GM21576 (cell line): ENCODE results near the gene SLC9A9.
"Not testable (repeated sequence)": the region's sequence is repeated elsewhere in the genome, so short reads cannot be mapped to it uniquely, and the experiment has no call there.

Experiments used
- ATAC-seq: cut with Tn5 transposase; IDR thresholded peaks from one replicate; pipeline ENCODE4 v1.9.1; 2021; ENCODE audit warnings: mild to moderate bottlenecking, moderate library complexity; ENCODE audit not compliant: unreplicated experiment

SLC9A9 gene

DNA sequence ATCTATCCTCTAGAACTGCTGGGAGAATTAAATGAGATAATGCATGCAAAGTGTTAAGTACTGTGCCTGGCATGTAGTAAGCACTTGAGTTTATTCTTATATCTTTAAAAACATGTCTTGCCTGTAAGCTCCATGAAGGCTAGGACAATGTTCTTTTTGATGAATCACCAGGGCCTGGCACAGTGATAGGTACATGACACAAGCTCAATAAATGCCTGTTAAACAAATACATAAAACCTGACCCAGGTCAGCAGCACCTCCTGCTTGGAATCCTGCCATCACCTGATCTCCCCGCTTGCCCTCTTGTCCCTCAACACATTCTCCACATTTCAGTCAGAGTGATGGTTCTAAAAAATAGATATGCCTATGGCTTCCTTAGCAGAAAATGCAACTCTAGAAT lies 541.9 kb downstream of the SLC9A9 start:
- no peak for ATAC-seq

DNA sequence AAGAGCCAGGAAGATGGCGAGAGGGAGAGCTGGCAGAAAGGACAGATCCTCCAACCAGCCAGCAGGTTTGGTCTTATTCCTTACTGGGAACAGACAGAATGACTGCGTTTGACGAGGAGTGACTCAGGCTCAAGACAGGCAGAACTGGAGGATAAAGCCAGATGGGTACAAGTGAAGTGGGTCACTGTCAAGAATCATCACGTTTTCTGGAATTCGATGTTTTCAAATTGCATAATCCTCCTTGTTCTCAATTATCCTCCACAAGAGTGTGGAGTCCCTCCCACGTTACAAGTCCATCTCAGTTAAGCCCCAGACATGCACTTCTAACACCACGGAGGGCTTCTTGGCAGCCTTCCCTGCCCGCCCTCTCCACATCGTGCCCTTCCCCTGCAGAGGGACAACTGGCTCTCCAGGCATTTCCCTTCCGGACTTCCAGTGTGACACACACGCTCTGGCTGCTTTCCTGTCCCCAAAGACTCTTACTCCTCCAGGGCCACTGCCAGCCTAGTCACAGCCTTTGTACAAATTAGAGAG lies 545.6 kb downstream of the SLC9A9 start:
- ATAC-seq = no peak

DNA sequence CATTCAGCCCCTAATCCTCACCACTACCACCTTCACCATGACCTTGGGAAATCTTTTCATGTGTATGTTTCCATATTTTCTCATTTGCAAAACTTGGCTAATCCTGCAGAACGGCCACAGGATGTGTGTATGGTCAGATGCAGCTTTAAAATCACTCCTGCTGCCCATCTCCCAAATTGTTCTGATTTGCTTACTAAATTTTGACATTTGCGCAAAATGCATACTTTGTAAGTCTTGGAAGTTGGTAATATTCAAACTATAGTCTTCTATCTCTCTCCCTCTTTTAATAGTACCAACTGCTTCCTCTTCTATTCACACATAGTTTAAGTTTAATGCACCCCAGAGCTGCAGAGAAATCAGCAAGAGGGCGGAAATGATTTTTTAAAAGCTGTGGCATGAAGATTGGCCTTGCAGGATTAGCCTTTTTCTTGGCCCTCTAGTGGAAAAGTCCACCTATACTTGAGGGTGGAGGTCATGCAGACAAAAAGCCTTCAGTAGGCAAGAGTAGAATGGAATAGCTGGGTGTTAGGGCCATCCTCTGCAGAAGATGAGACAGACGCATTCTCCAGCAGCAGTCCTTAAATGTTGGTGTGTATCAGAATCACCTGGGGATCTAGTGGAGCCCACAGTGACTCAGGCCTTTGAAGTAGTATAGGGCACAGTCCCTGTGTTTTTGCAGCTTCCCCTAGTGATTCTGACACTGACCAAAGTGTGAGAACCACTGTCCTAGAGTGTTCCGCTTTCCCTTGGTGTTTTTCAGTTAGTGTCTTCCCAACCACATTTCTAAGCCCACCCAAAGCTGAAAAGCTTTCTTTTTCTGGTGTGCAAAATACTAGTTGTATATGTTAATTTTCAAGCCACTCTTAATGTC lies 547.0 kb downstream of the SLC9A9 start:
- no peak for ATAC-seq

DNA sequence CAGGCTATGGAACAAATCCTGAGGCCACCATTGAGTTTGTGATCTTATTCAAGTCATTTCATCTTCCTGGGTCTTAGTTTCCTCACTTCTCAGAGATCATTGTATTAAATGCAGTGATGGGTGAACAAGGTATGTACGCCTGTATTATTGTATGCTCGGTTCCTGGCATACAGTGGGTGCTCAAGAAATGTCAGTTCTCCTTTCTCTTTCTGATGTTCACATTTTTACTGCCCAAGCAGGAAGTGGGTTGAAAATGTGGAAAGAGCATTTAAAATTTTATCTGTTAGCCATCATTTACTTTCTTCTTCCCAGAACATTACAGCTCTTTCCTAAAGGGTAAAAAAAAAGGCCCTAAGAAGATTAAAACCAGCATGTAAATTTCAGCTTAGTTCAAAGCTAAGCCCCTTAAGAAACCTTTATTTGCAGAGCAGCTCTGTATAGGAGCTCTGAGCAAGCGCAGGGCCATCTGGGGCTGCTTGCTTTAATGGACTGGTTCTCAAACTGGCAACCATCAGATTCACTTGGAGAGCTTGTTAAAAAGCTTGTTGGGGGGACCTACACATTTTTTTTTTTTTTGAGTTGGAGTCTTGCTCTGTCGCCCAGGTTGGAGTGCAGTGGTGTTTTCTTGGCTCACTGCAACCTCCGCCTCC lies 549.3 kb downstream of the SLC9A9 start:
- no peak for ATAC-seq

DNA sequence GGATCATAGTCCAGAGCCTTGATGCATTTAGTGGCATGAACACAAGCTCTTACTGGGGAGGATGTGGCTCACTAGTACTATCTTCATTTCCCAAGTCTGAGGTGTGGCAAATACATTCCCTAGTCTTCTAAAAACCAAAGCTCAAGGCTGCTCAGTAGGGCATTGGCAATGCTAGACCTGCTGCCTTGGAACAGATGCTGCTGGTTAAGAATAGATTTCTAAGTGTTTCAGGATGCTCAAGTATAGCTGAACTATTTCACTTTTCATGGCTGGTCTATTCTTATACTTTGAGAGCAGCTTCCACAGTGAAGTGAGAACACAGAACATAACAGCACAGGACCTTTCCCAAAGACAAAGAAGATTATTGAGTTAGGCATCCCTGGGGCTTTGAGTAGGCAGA lies 549.9 kb downstream of the SLC9A9 start:
- no peak for ATAC-seq

DNA sequence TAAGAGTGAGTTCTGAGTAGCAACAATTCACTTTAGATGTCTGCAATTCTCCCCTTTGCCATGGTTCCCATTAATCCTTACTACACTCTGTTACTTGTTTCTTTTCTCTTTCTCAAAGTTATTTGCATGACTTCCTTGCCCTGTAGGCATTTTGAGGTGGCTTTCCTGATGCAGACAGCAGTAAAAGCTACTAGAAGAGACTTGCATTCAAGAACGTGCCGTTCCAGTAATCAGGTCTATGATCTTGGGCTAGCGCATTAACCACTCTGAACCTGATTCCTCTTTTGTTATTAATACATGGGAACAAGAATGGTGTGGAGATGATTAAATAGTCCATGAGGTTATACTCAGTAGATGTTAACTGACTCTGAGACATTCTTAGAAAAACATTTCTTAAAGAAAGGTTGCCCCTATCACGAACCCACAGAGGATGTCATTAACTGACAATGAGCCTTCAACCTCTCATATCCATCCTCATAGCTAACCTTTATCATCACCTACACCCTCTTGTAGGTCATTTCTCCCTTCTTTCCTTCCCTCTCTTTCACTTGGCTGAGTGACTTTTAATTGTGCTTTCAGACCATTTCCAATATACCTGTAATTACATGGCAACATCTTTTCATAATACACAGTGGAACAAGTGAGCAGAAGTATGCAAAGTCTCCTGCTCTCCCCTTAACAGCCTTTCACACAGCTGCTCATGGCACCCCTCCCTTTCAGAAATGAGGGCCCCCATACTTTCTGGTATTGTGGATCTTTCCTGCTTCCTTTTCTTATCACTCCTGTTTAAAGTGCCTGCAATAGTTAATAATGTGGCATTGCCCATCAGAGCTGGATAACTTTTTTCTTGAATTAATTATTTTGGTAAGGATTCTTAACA lies 552.8 kb downstream of the SLC9A9 start:
- no peak for ATAC-seq

DNA sequence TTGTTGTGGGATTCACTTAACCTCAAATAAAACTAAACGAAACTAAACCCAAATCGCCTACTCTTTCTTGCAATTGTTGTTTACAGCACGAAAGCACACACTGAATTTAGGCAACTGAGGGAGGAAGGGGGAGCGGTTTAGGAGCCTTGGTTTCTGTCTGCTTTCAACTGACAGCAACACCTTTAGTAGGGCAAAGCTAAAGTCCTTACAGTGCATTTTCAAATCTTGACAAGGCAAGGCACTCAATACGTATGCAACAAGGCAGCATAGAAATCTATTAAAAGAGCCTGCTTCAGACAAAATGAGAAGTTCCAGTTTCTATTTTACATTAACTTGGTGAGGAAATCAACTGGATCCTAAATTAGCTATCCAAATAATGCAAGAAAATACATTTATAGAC lies 554.1 kb downstream of the SLC9A9 start:
- ATAC-seq = peak; percentile 66

DNA sequence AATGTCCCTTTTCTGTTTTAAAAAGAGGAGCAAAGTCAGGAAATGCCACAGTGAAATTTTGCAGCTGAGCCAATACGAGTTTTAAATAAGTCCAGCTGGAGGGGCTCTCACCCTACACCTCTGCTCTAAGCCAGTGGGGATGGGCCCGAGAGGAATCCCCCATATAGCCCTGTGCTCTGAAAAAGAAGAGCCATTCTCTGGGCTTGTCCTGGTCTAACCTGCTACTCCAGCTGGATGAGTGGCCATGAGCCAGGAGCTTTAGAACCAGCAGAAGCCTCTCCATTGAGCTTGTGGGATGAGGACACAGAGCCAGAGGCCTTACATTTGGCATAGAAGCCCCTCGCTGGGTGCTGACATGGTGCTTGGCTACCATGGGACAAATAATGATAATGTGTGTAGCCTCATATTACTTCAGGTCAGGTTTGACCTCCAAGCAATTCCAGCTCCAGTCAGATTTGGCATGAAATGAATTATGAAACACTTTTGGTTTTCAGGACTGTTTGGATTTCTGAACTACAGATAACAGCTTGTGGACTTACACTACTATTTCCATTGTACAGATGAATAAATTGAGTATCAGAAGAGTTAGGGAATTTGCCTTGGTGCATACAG lies 556.3 kb downstream of the SLC9A9 start:
- no peak for ATAC-seq

DNA sequence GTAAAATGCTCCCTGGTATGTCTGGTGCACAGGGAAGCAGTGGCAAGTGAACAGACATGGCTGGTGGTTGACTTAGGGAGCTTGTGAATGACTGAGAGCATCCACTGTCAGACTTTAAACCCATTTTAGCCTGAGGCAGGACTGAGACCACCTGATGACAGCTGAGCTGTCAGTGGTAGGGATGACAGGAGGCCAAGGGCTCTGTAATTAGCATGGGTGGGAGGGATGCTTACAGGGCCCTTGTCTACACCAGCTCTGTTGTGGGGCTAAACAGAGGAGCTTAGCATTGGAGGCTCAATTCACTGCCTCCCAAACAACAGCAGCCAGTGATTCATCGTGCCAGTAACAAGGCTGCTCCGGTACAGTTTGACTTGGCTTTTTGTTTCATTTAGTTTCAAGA lies 559.3 kb downstream of the SLC9A9 start:
- no peak for ATAC-seq

DNA sequence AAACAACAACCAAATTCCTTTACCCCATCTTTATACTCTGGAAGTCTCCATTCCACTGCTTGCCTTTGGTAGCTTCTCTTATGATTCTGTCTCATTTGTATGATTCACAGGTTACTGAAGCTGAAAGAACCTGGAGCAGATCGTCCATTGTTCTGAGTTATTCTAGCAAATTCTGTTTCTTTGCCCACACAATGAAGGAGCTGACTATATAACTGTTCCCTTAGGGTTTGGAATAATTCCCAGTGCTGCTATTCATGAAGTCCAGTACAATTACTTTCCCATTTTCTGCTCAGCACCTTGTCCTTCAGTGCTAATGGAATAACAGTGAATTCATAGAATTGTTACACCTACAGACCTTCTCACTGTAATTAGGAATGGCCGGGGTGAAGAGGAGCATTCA lies 560.9 kb downstream of the SLC9A9 start:
- ATAC-seq = no peak

DNA sequence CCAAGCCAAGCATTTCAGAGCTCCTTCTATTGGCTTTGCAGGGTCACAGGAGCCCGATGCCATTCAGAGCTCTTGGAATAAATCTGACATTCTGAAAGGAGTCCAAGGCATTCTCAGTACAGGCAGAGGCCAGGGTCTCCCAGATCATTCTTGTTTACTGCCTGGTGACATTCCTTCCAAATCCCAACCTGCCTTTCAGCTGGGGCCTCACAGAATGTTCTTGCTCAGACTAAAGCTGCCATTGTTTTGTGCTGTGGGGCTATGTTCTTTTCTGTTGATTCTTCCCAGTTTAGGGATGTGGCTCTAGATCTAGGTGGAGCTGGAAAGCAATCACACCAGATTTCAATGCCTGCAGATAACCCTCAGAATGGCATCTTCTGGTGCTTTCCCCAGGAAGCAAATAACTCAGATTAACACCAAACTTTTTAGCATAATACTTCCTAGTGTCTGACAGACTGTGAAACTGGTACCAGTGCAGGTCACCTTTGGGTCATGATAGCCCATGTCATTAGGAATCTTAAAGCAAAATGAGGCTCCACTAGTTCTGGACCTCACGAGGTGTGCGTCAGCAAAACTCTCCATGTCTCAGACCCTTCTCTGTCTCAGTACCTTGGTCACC lies 561.8 kb downstream of the SLC9A9 start:
- ATAC-seq = no peak

DNA sequence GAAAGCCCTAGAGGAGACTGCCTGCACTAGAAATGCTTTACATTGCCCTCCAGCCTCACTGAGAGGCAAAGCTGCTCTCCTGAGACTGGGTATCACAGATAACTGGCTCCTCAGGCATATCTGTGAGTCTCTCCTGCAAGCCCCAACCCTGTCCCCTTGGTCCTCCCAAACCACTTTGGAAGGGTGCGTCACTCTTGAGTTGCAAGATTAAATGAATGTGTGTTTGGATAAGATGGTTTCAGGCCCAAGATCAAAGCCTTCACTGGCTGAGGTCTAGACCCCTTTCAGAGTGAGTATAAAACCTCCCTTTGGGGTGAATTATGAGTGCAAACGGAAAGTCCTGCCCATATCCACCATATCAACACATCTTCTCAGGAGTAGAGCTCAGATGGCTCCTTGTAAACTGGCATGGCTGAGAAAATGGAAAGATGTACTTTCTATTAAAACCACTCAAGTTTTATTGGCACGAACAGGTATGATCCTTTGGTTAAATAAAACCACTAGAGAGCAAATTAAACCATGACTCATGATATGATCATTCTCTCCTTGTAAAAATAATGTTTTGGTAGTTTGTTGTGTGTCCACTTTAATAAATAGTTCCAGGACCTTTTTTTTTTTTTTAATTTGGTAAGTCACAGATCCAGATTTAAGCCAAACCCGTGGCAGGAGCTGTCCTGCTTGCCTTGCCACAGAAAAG lies 564.7 kb downstream of the SLC9A9 start:
- ATAC-seq = no peak

DNA sequence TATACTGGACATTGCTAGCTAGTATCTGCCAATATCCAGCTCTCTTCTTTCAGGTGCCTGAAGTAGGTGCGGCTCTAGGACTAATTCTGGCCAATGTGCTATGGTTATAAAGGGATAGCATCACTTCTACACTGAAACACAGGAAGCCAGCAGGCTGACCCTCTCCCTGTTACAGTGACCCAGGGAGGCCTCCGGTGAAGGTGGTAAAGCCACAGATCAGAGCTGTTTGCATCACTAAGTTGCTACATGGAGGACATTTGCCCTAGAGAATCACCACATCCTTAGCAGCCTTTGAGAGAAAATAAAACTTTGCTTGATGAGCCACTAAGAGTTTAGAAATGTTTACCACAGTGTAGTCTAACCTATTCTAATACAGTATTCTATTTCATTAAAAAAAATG lies 567.3 kb downstream of the SLC9A9 start:
- no peak for ATAC-seq

DNA sequence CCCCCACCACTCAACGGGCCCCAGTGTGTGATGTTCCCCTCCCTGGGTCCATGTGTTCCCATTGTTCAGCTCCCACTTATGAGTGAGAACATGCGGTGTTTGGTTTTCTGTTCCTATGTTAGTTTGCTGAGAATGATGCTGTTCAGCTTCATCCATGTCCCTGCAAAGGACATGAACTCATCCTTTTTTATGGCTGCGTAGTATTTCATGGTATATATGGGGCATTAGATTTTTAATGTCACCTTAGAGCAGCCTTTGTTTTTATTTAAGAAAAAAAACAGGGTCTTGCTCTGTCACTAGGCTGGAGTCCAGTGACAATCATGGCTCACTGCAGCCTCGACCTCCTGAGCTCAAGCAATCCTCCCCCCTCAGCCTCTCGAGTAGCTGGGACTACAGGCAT lies 568.7 kb downstream of the SLC9A9 start:
- not testable (repeated sequence) for ATAC-seq

DNA sequence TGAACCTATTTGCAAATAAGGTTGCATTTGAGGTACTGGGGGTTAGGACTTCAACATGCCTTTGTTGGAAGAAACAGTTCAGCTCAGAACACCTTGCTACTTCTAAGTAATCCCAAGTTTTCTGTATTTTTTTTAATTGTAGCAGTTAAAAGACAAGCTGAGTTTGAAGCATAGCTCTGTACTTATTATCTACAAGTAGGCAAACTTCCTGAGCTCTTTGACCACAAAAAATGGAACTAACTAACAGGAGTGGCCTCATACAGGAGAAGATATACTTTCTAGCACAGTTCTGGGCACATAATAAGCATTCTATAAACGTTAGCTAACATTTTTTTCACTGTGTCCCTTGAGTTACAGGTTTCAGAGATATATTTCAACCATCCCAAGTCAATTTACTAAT lies 569.5 kb downstream of the SLC9A9 start:
- no peak for ATAC-seq

DNA sequence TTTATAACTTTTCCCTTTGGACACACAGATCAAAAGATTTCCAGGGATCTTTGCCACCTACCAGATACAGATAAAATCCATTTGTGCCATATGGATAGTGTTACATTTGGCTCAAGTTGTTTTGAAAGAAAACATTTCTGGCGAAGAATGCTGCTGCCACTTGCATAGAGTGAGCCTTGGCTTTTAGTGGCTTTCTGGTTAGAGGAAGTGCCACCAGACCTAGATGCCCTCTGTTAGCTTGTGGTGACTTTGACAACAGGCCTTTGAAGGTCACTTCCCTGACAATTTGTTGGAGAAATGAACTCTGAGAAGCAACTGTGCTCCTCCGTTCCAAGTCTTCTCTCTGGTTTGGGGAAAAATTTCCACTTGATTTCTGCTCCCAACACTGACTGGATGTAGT lies 570.7 kb downstream of the SLC9A9 start:
- no peak for ATAC-seq

DNA sequence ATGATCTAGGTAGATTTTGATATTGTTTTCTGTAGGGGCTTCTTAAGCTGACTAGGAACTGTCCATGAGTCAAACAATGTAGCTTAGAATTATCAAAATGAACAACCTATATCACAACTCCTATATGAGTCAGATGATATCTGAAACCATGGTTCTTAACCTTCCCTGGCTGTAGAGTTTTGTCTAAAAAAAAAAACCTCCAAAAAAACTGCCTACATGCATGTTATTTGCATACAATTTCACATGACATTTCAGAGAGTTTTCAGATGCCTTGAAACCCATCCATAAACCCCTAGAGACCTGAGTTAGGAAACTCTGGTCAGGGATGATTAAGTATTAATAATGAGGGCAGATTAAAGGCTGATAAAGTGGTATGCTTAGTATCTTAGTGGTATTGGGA lies 571.7 kb downstream of the SLC9A9 start:
- no peak for ATAC-seq

DNA sequence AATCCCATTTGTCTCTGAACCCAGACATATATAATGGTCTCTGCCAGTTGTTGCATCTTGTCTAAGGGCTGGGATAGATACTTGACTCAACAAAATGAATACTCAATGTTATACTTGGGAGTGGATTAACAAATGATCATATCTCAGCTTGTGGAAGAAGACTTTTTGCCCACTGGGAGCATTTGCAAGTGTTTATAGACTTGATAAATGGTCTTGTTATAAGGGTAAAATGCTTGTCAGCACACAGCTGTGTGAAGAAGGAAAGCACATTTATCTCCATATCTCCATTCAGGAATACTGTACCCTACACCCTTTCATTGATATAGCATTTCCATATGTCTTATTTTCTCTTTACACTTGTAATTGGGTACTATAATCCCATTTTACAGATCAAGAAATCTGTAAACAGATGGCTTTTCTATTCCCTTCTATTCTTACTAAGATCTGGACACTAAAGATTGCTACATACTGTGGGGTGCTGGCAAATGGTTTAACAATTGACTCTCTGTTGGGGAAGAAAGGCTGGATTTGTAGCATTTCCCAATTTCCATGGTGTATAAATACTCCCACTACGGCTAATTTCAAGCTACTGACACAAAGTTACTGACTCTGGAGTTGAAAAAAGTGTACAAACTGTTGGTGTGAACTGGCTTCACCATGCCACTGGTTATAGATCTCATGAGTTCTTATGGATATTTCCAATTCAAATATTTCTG lies 574.1 kb downstream of the SLC9A9 start:
- no peak for ATAC-seq

DNA sequence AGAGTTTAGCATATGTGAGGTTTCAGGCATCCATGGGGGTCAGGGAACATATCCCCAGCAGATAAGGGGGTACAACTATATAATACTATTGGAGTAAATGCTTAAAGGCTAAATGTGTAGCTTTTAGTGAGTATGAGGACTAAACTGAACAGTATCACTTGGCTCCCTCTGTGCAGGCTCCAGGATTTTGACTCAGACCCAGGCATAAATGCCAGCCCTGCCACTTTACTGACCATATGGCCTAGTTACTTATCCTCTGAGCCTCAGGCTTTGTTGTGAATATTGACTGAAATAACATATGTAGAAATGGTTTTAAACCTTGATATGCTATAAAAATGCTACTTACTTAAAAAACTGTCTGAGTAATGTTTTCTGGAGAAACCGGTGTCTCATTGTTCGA lies 577.1 kb downstream of the SLC9A9 start:
- no peak for ATAC-seq
